HCT116 (cell line): ENCODE measurements around the gene LRFN3. TPM values are rescaled to one million over a fixed set of nuclear protein-coding genes. Genes with fewer than 3 reads are reported as not detected.
A peak's percentile ranks its signal among the peaks of the same experiment; 100 is the strongest.

Experiments used
- ATAC-seq: fragments of 200-7000 bp; cut with Tn5 transposase; 2 replicates; pipeline ENCODE4 v1.9.1; 2020; ENCODE audit warnings: mild to moderate bottlenecking, moderate library complexity
- BruUV-seq: library from RNA; stranded (reverse); fragments of 400-500 nt; replicated peaks from 2 replicates; lab custom pipeline; 2021; lab: Mats Ljungman, UMichigan
- CTCF ChIA-PET: fragments of 300-600 bp; sonication (Branson Sonifier 250); formaldehyde crosslinking; loops from one replicate; lab custom pipeline; 2021; ENCODE audit warnings: antibody characterized with exemption; lab: Charles Lee
- POLR2A ChIA-PET: fragments of 300-600, 350-600 bp; sonication (Branson Sonifier 250); formaldehyde crosslinking; loops from one replicate; lab custom pipeline; 2021; ENCODE audit warnings: antibody characterized with exemption; lab: Charles Lee
- RAD21 ChIA-PET, 2 experiments: fragments of 300-600 bp; sonication (Branson Sonifier 250); formaldehyde crosslinking; loops; one replicate each; lab custom pipeline; 2023; ENCODE audit warnings: low total read pairs in 2 of 2; ENCODE audit not compliant: uncharacterized antibody in 2 of 2, unreplicated experiment in 2 of 2, low non-redundant PET in 1 of 2; lab: Charles Lee
- DNase-seq: peaks from one replicate; pipeline ENCODE4 v3.0.0-alpha.2; 2010; ENCODE audit warnings: low read depth, low spot score
- H2AFZ ChIP-seq: fragments of 200-600 bp; shearing (Covaris generic), sonication (generic); 2 replicates; pipeline ENCODE4 v1.6.1; 2017; ENCODE audit warnings: low read depth, mixed run types, mixed read lengths, antibody characterized with exemption, low read length; ENCODE audit not compliant: poor library complexity, severe bottlenecking
- H3K27ac ChIP-seq: 2 replicates; pipeline ENCODE4 v1.5.1; 2012; ENCODE audit warnings: low read depth, low read length
- H3K27me3 ChIP-seq: fragments of 200-600 bp; sonication (generic); 2 replicates; pipeline ENCODE4 v1.6.1; 2016; ENCODE audit warnings: mixed run types, low read length, mixed read lengths; ENCODE audit not compliant: insufficient read depth
- H3K36me3 ChIP-seq, 2 experiments: fragments of 200-500 bp in 1 of 2; fragments of 200-600 bp in 1 of 2; sonication (Bioruptor generic) in 1 of 2; sonication (generic) in 1 of 2; 2 replicates each; pipeline versions ENCODE4 v1.5.1 to v1.6.1; 2014 to 2016; ENCODE audit warnings: low read length in 2 of 2, inconsistent platforms in 1 of 2, mixed read lengths in 1 of 2, mixed run types in 1 of 2; ENCODE audit not compliant: insufficient read depth in 2 of 2, control insufficient read depth in 1 of 2
- H3K4me1 ChIP-seq, 2 experiments: fragments of 200-600 bp in 1 of 2; sonication (generic) in 1 of 2; 2 replicates each; pipeline versions ENCODE4 v1.5.1 to v1.6.1; 2012 to 2017; ENCODE audit warnings: low read length in 2 of 2, inconsistent platforms in 1 of 2, mild to moderate bottlenecking in 1 of 2, mixed read lengths in 1 of 2, mixed run types in 1 of 2, moderate library complexity in 1 of 2; ENCODE audit not compliant: insufficient read depth in 2 of 2, control insufficient read depth in 1 of 2
- H3K4me2 ChIP-seq: fragments of 200-600 bp; sonication (generic); 2 replicates; pipeline ENCODE4 v1.6.1; 2017; ENCODE audit warnings: mixed run types, low read length, mixed read lengths
- H3K4me3 ChIP-seq, 2 experiments: fragments of 200-600 bp in 1 of 2; sonication (generic) in 1 of 2; replicated peaks in 1 of 2; 2 replicates each; pipeline ENCODE4 v1.5.1; 2011 to 2016; ENCODE audit warnings: low read length in 2 of 2, control low read depth in 1 of 2, low read depth in 1 of 2, mild to moderate bottlenecking in 1 of 2, mixed read lengths in 1 of 2, mixed run types in 1 of 2
- H3K79me2 ChIP-seq: fragments of 200-600 bp; sonication (generic); 2 replicates; pipeline ENCODE4 v1.6.1; 2017; ENCODE audit warnings: mild to moderate bottlenecking, mixed run types, low read length, moderate library complexity, mixed read lengths; ENCODE audit not compliant: insufficient read depth
- H3K9ac ChIP-seq: fragments of 200-600 bp; sonication (generic); 2 replicates; pipeline ENCODE4 v1.6.1; 2016; ENCODE audit warnings: low read length, mixed read lengths
- H3K9me2 ChIP-seq: fragments of 200-600 bp; sonication (generic), shearing (Covaris generic); 2 replicates; pipeline ENCODE4 v1.6.1; 2017; ENCODE audit warnings: mixed run types, mild to moderate bottlenecking, moderate library complexity; ENCODE audit not compliant: insufficient read depth
- H3K9me3 ChIP-seq, 2 experiments: fragments of 200-500 bp in 1 of 2; fragments of 200-600 bp in 1 of 2; sonication (Bioruptor generic) in 1 of 2; sonication (generic) in 1 of 2; 2 replicates each; pipeline ENCODE4 v1.6.1; 2014 to 2017; ENCODE audit warnings: low read length in 2 of 2, mixed read lengths in 2 of 2, inconsistent platforms in 1 of 2, low read depth in 1 of 2, mild to moderate bottlenecking in 1 of 2, mixed run types in 1 of 2, moderate library complexity in 1 of 2; ENCODE audit not compliant: control insufficient read depth in 1 of 2, insufficient read depth in 1 of 2
- H4K20me1 ChIP-seq: fragments of 200-600 bp; sonication (generic), shearing (Covaris generic); 2 replicates; pipeline ENCODE4 v1.6.1; 2017; ENCODE audit warnings: mixed run types, mild to moderate bottlenecking, moderate library complexity; ENCODE audit not compliant: insufficient read depth
- CBX3 ChIP-seq: IDR thresholded peaks from 2 replicates; pipeline ENCODE4 v1.6.1; 2012; ENCODE audit warnings: low read depth
- EGR1 ChIP-seq: IDR thresholded peaks from 2 replicates; pipeline ENCODE4 v1.6.1; 2012; ENCODE audit warnings: low read depth
- FOSL1 ChIP-seq: IDR thresholded peaks from 2 replicates; pipeline ENCODE4 v1.6.1; 2012; ENCODE audit warnings: low read depth
- JUND ChIP-seq: IDR thresholded peaks from 2 replicates; pipeline ENCODE4 v1.6.1; 2012
- POLR2A ChIP-seq: IDR thresholded peaks from 2 replicates; pipeline ENCODE4 v1.7.0; 2011; ENCODE audit warnings: borderline replicate concordance; ENCODE audit not compliant: insufficient read depth, insufficient read length; ENCODE audit errors: extremely low read depth
- POLR2AphosphoS5 ChIP-seq: IDR thresholded peaks from 2 replicates; pipeline ENCODE4 v1.6.1; 2011; ENCODE audit warnings: mild to moderate bottlenecking, low read depth, low read length, moderate library complexity
- RAD21 ChIP-seq: IDR thresholded peaks from 2 replicates; pipeline ENCODE4 v1.6.1; 2012; ENCODE audit warnings: low read depth, mild to moderate bottlenecking
- SP1 ChIP-seq: IDR thresholded peaks from 2 replicates; pipeline ENCODE4 v1.6.1; 2012; ENCODE audit warnings: low read depth
- TCF7L2 ChIP-seq: IDR thresholded peaks from 2 replicates; pipeline ENCODE4 v1.7.0; 2011; ENCODE audit warnings: borderline replicate concordance, inconsistent platforms; ENCODE audit not compliant: insufficient read depth, insufficient read length; ENCODE audit errors: extremely low read depth
- YY1 ChIP-seq: IDR thresholded peaks from 2 replicates; pipeline ENCODE4 v1.6.1; 2011; ENCODE audit warnings: low read length, low read depth, moderate library complexity, mild to moderate bottlenecking; ENCODE audit not compliant: insufficient replicate concordance; ENCODE audit errors: extremely low read depth
- ZNF274 ChIP-seq: fragments of 200-500 bp; sonication (Bioruptor generic); IDR thresholded peaks from 2 replicates; pipeline ENCODE4 v1.6.1; 2014; ENCODE audit warnings: mild to moderate bottlenecking, low read depth, low read length, inconsistent platforms
- intact Hi-C: fragments of 100-400 bp; cut with micrococcal nuclease; formaldehyde crosslinking; loops from 2 replicates; pipeline ENCODE4 v1.10.0; 2022
- total RNA-seq: library from RNA; stranded (reverse); gene quantifications from one replicate; pipeline ENCODE4 v1.2.1, GENCODE V29; 2021; ENCODE audit not compliant: unreplicated experiment
- TF ChIP-seq, protein P1 (sequence below): IDR thresholded peaks from 2 replicates; pipeline ENCODE4 v1.6.1; 2012
- TF ChIP-seq, protein P2 (sequence below): IDR thresholded peaks from 2 replicates; pipeline ENCODE4 v1.6.1; 2012; ENCODE audit warnings: low read depth
- TF ChIP-seq, protein P3 (sequence below): IDR thresholded peaks from 2 replicates; pipeline ENCODE4 v1.6.1; 2012

LRFN3 gene
- total RNA-seq, 1 experiment from 2014 or later: 18.8 TPM

DNA sequence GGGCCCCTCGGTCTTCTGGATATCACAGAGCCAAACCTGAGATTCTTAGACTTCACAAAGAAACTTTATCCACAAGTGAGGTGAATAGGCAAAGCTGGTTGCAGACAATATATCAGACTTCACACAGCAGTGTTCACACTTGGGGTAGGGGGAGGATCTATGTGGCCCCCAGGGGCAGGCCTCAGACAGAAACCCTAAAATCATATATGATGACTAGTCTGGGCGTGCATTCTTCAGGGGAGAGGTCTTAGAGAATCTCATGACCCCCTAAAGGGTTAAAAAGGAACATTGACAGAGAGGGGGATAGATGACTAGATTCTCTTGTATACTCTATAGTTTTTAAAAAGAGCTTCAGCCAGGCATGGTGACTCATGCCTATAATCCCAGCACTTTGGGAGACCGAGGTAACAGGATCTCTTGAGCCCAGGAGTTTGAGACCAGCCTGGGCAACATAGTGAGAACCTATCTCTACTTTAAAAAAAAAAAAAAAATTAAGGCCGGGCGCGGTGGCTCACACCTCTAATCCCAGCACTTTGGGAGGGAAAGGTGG is 30.9 kb upstream of the LRFN3 start:
- H3K4me1 ChIP-seq: peaks cover 17 to 49% of the 10 kb centered on the region in 2 experiments
- intact Hi-C loops: no loop called here
- ATAC-seq (no peak), DNase-seq (no peak)
- no peak overlapping the region for H2AFZ ChIP-seq
- H3K4me2 ChIP-seq: peak overlapping the region; percentile 25; the same call in 1 of the 2 replicates
- no peaks in the 10 kb centered on the region for H3K9me2 ChIP-seq
- H3K27ac ChIP-seq: no peak overlapping the region
- no peaks in the 10 kb centered on the region for H3K9me3 ChIP-seq
- CTCF ChIA-PET: no interaction called here
- H3K27me3 ChIP-seq: no peaks in the 10 kb centered on the region
- POLR2A ChIA-PET: interaction anchor here (0.7 kb wide), 1 partner anchor 35 kb away, joined by 3 read pairs; no protein-coding TSS in a partner anchor
- H3K36me3 ChIP-seq: no peaks in the 10 kb centered on the region
- no peak overlapping the region for H3K4me3 ChIP-seq
- RAD21 ChIA-PET: no interaction called here
- peaks cover under 1% of the 10 kb centered on the region; the same call in 1 of the 2 replicates for H3K79me2 ChIP-seq
- TF ChIP-seq ZNF274: no peak
- TF ChIP-seq YY1: no peak
- no peak for TF ChIP-seq SP1
- no peak for TF ChIP-seq POLR2A
- no peak for TF ChIP-seq EGR1
- TF ChIP-seq RAD21: no peak
- no peak for TF ChIP-seq POLR2AphosphoS5
- TF ChIP-seq CBX3: no peak
- TF ChIP-seq JUND: no peak
- TF ChIP-seq FOSL1: no peak
- TF ChIP-seq, protein P1, sequence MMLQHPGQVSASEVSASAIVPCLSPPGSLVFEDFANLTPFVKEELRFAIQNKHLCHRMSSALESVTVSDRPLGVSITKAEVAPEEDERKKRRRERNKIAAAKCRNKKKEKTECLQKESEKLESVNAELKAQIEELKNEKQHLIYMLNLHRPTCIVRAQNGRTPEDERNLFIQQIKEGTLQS: no peak
- TF ChIP-seq, protein P2, sequence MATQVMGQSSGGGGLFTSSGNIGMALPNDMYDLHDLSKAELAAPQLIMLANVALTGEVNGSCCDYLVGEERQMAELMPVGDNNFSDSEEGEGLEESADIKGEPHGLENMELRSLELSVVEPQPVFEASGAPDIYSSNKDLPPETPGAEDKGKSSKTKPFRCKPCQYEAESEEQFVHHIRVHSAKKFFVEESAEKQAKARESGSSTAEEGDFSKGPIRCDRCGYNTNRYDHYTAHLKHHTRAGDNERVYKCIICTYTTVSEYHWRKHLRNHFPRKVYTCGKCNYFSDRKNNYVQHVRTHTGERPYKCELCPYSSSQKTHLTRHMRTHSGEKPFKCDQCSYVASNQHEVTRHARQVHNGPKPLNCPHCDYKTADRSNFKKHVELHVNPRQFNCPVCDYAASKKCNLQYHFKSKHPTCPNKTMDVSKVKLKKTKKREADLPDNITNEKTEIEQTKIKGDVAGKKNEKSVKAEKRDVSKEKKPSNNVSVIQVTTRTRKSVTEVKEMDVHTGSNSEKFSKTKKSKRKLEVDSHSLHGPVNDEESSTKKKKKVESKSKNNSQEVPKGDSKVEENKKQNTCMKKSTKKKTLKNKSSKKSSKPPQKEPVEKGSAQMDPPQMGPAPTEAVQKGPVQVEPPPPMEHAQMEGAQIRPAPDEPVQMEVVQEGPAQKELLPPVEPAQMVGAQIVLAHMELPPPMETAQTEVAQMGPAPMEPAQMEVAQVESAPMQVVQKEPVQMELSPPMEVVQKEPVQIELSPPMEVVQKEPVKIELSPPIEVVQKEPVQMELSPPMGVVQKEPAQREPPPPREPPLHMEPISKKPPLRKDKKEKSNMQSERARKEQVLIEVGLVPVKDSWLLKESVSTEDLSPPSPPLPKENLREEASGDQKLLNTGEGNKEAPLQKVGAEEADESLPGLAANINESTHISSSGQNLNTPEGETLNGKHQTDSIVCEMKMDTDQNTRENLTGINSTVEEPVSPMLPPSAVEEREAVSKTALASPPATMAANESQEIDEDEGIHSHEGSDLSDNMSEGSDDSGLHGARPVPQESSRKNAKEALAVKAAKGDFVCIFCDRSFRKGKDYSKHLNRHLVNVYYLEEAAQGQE: no peak
- no peak for TF ChIP-seq TCF7L2
- TF ChIP-seq, protein P3, sequence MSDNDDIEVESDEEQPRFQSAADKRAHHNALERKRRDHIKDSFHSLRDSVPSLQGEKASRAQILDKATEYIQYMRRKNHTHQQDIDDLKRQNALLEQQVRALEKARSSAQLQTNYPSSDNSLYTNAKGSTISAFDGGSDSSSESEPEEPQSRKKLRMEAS: no peak
- H3K9ac ChIP-seq: no peak overlapping the region
- no TSS peak for BruUV-seq
- H4K20me1 ChIP-seq: no peaks in the 10 kb centered on the region
